ENCODE results near the gene MYO1A. TPM values are rescaled to one million over a fixed set of nuclear protein-coding genes. Genes with fewer than 3 reads are reported as not detected.
"Not testable (repeated sequence)": the region's sequence is repeated elsewhere in the genome, so short reads cannot be mapped to it uniquely, and the experiment has no call there.

Gene MYO1A
- total and polyA plus RNA-seq, 5 donors: 0.02 to 0.43 (median 0.32) TPM; not detected in 1

DNA sequence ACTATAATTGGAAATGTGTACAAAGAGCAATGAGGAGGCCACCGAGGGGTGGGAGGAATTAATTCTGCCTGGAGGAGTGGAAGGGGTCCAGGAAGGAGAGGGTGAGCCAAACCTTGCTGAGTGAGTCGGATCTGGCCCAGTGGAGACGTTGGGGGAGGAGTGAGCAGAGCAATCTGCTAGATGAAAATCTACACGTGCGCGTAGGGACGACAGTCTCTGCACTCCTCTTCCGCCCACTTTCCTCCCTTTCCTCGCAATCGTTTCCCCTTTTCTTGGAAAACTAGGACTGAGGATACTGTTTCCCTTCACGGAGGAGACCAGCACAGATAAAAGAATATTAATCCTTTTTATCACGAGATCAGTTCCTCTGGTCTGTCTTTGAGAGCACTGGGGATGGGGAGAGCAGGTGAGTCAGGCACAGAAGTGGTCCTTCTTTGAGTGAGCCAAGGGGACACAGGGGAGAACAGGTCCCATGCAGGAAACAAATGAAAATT, 36.1 kb upstream of the MYO1A start:
- Histone ChIP-seq H3K27ac (ENCODE audit: low read length) (peak overlapping the region; percentile 96), H3K9me3 (ENCODE audit: control insufficient read depth, low read length) (no peaks in the 10 kb centered on the region), H3K4me1 (ENCODE audit: control insufficient read depth, insufficient read depth, low read length) (peaks cover 3% of the 10 kb centered on the region), H3K27me3 (ENCODE audit: control insufficient read depth, insufficient read depth) (no peaks in the 10 kb centered on the region), H3K4me3 (ENCODE audit: low read length) (peak overlapping the region; percentile 78)
- WGBS: 12% methylated on average over 12 of the region's 12 CpGs
- ATAC-seq (no peak), DNase-seq (peak; percentile 66 to 84 (median 75))
- intact Hi-C loops (cut with DNase I): no loop called here

DNA sequence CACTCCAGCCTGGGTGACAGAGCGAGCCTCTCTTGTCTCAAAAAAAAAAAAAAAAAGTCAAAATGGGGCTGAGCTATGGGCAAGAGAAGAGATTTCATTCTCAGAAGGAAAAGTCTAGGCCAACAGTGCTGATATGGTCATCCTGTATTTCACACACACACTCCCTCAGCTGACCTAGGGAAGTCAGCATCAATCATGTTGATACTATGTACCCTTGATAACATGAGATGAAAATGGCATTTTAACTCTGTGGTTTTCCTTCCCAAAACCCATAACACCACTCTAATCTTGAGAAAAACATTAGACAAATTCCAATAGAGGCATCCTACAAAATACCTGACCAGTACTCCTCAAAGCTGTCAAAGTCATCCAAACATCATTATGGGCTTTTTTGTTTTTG, 30.9 kb upstream of the MYO1A start:
- H3K4me3 ChIP-seq (ENCODE audit: low read length): no peak overlapping the region
- no peaks in the 10 kb centered on the region for H3K27me3 ChIP-seq (ENCODE audit: control insufficient read depth, insufficient read depth)
- H3K4me1 ChIP-seq (ENCODE audit: control insufficient read depth, insufficient read depth, low read length): no peaks in the 10 kb centered on the region
- intact Hi-C loops (cut with DNase I): no loop called here
- no peak for ATAC-seq
- no peaks in the 10 kb centered on the region for H3K9me3 ChIP-seq (ENCODE audit: control insufficient read depth, low read length)
- H3K27ac ChIP-seq (ENCODE audit: low read length): no peak overlapping the region
- 100% methylated on average over 1 of the region's 1 CpG for WGBS
- DNase-seq: no peak

DNA sequence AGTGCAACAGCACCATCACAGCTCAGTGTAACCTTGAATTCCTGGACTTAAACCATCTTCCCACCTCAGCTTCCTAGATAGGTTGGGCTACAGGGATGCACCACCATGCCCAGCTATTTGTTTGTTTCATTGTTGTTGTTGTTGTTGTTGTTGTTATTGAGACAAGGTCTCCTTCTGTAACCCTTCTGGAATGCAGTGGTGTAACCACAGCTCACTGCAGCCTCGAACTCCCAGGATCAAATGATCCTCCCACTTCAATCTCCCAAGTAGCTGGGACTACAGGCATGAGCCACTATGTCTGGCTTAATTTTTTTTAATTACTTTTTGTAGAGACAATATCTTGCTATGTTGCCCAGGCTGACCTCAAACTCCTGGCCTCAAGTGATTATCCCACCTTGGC, 29.9 kb upstream of the MYO1A start:
- DNase-seq: no peak
- intact Hi-C loops (cut with DNase I): loop anchor here in 1 of 4 donors (10.0 kb wide), 1 partner anchor 95 kb away; no protein-coding TSS in a partner anchor
- no peaks in the 10 kb centered on the region for H3K4me1 ChIP-seq (ENCODE audit: control insufficient read depth, insufficient read depth, low read length)
- no peak for ATAC-seq
- no peak overlapping the region for H3K27ac ChIP-seq (ENCODE audit: low read length)
- H3K9me3 ChIP-seq (ENCODE audit: control insufficient read depth, low read length): no peaks in the 10 kb centered on the region
- WGBS: 64% methylated on average over 1 of the region's 1 CpG
- H3K27me3 ChIP-seq (ENCODE audit: control insufficient read depth, insufficient read depth): no peaks in the 10 kb centered on the region
- no peak overlapping the region for H3K4me3 ChIP-seq (ENCODE audit: low read length)

DNA sequence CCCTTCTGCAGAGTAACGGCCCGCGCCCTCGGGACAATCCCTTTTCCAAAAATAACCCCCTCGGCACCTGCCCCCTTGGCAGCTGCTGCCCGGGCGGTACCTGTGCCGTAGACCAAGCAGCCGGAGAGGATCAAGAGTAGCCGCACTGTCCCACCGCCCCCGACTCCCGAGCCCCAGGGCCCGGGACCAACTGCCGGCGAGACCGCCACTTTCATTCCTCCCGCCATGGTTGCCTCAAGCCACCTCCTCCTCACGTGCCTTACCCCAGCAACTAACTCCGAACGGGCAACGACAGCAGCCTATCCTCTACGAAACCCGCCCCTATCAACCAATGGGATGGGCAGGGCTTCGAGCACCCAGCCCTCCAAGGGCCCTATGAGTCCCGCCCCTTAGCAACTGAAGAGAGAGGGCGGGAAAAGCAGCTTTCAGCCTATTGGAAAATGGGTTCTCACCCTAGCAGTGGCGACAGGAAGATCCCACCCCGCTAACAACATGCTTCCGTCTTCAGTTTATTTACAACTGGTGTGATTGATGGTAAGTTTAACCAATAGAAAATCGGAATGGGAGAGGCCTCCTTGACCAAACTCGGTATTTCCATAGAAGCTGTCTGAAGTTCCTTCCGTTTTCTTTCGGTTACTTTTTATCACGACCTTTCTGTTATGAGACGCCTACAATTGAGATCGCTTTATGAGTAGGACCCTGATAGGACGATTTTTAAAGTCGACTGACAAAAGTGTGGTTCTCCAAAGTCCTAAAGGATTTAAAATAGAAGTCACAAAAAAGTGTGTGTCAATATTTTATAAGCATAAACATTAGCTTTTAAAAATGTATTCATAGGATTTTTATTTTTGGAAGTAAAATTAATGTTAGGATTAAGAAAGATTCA, 28.8 kb upstream of the MYO1A start, which contains the start of gene NEMP1:
NEMP1 (minus strand) TSS at position 273 of the 886 bp plus-strand sequence; CDS start at position 227, 46 bp downstream.
- DNase-seq (peak; percentile 95 to 97 (median 97)), ATAC-seq (peak; percentile 100)
- H3K9me3 ChIP-seq (ENCODE audit: control insufficient read depth, low read length): no peaks in the 10 kb centered on the region
- H3K27me3 ChIP-seq (ENCODE audit: control insufficient read depth, insufficient read depth): no peaks in the 10 kb centered on the region
- H3K27ac ChIP-seq (ENCODE audit: low read length): peak within 1 kb of the TSS; percentile 53
- WGBS: under 1% methylated on average over 39 of the region's 39 CpGs
- peak within 1 kb of the TSS; percentile 62 for H3K4me3 ChIP-seq (ENCODE audit: low read length)
- intact Hi-C loops (cut with DNase I): loop anchor here in 1 of 4 donors (10.0 kb wide), 1 partner anchor 96 kb away; no protein-coding TSS in a partner anchor
- no peaks in the 10 kb centered on the region for H3K4me1 ChIP-seq (ENCODE audit: control insufficient read depth, insufficient read depth, low read length)

DNA sequence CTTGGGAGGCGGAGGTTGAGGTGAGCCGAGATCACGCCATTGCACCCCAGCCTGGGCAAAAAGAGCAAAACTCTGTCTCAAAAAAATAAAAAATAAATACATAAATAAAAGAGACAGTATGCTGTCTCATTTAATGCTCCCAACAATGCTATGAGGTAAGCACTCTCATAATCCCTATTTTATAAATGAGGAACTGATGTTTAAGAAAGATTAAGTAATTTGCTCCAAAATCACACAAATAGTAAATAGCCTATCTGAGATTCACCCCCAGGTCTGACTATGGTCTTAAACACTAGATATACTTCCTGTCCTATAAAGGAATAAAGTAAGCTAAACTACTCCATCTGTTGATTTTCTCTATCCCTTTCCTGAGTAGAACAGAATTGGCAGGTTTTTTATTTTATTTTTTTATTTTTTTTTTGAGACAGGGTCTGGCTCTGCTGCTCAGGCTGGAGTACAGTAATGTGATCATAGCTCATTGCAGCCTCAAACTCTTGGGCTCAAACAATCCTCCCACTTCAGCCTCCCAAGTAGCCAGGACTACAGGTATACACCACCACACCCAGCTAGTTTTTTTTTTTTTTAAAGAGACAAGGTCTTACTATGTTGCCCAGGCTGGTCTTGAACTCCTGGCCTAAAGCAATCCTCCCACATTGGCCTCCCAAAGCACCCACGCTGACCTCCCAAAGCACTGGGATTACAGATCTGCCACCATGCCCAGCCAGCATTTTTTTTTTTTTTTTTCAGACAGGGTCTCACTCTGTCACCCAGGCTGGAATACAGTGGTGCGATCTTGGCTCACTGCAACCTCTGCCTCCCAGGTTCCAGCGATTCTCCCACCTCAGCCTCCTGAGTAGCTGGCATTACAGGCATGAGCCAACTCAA, 23.9 kb upstream of the MYO1A start:
- intact Hi-C loops (cut with DNase I): loop anchor here in 1 of 4 donors (10.0 kb wide), 1 partner anchor 101 kb away; no protein-coding TSS in a partner anchor
- H3K4me1 ChIP-seq (ENCODE audit: control insufficient read depth, insufficient read depth, low read length); DNase-seq; H3K4me3 ChIP-seq (ENCODE audit: low read length); H3K27ac ChIP-seq (ENCODE audit: low read length); H3K27me3 ChIP-seq (ENCODE audit: control insufficient read depth, insufficient read depth); H3K9me3 ChIP-seq (ENCODE audit: control insufficient read depth, low read length); ATAC-seq: not testable (repeated sequence)
- WGBS: 98% methylated on average over 6 of the region's 6 CpGs

DNA sequence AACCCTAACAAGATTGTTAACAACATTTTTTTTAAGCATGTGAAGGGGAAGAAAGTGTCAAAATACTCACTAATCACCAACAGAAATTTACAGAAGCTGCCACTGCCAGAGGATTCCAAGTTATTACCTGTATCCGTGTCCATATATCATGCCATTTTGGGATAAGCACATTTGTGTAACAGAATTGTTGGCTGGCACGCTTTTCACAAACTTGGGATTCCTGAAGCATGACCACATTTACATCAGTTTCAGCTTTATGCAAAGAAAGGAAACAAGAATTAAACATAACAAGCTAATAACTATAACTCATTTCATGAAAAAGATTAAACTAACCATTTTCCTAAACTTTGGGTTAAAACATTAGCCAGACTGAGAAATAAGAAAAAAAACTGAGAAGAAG, 22.7 kb upstream of the MYO1A start:
- Histone ChIP-seq H3K9me3 (ENCODE audit: control insufficient read depth, low read length) (no peaks in the 10 kb centered on the region), H3K27ac (ENCODE audit: low read length) (no peak overlapping the region), H3K4me3 (ENCODE audit: low read length) (no peak overlapping the region), H3K27me3 (ENCODE audit: control insufficient read depth, insufficient read depth) (no peaks in the 10 kb centered on the region), H3K4me1 (ENCODE audit: control insufficient read depth, insufficient read depth, low read length) (no peaks in the 10 kb centered on the region)
- ATAC-seq (no peak), DNase-seq (no peak)
- intact Hi-C loops (cut with DNase I): loop anchor here in 1 of 4 donors (10.0 kb wide), 1 partner anchor 102 kb away; no protein-coding TSS in a partner anchor
- WGBS: 75% methylated on average over 2 of the region's 2 CpGs

DNA sequence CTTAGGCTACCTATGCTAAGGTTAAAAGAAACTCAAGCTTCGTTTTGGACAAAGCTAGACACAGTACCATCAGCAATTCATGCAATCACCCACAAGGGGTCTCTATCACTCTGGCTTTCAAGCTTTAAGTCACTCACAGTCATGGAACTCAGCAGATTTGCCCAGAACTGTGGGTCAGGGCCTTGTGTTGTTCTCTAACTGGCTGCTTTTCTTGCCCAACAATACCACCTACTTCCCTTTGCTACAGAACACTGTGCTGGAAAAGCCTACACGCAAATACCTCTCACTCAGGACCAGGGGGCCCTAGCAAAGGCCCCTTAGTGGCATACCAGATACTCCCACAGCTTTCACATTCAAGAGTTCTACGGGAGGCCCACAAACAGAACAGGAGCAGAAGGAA, 19.6 kb upstream of the MYO1A start:
- intact Hi-C loops (cut with DNase I): loop anchor here (1.0 to 10.0 kb wide), 4 partner anchors 43 to 115 kb away; no protein-coding TSS in a partner anchor
- DNase-seq (peak in 2 of 3 donors; percentile 41 to 65), ATAC-seq (peak; percentile 92 to 93)
- no peaks in the 10 kb centered on the region for H3K27me3 ChIP-seq (ENCODE audit: control insufficient read depth, insufficient read depth)
- H3K4me1 ChIP-seq (ENCODE audit: control insufficient read depth, insufficient read depth, low read length): no peaks in the 10 kb centered on the region
- H3K27ac ChIP-seq (ENCODE audit: low read length): peak overlapping the region; percentile 57
- 25% methylated on average over 3 of the region's 3 CpGs for WGBS
- H3K9me3 ChIP-seq (ENCODE audit: control insufficient read depth, low read length): no peaks in the 10 kb centered on the region
- H3K4me3 ChIP-seq (ENCODE audit: low read length): no peak overlapping the region

DNA sequence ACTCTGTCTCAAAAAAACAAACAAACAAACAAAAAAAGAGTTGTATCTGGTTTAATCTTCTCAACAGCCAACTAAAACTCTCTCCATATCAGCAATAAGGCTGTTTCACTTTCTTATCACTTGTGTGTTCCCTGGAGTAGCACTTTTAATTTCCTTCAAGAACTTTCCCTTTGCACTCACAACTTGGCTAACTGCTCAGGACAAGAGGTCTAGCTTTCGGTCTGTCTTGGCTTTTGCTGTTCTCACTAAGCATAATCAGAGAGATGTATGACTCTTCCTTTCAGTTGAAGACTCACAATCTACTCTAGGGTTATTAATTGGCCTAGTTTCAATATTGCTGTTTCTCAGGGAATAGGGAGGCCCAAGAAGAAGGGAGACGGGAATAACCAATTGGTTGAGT, 16.3 kb upstream of the MYO1A start:
- no peak overlapping the region for H3K27ac ChIP-seq (ENCODE audit: low read length)

DNA sequence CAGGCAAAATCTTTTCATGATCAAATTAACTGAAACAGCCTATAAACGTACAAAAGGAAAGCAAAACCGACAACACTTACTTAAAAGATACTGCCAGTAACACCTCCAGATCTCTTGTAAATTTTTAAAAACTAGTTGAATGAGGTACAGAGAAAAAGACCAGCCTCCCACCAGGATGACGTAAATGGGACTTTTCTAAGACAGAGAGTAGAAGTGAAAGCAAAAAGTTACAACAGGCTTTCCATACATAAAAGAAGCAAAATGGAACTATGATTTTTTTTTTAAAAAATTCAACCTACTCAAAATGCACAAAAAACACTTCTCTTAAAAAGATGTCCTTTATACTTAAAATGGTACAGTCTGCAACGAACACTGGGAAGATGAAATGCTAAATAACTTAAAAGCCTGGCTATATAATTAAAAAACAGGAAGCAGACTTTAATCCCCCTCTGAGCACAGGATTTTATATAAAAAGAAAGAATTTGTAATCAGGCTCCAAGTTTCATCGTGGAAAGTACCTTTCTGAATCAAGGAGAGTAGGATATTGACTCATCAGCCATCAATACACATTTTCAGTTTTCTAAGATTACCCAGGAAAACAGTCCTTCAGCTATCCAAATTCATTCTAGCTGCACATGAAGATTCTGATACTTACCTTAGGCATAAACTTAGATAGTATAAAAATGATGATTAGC, 14.2 kb upstream of the MYO1A start:
- H3K9me3 ChIP-seq (ENCODE audit: control insufficient read depth, low read length): no peaks in the 10 kb centered on the region
- DNase-seq: no peak
- ATAC-seq: no peak
- WGBS: 64% methylated on average over 5 of the region's 5 CpGs
- no peaks in the 10 kb centered on the region for H3K27me3 ChIP-seq (ENCODE audit: control insufficient read depth, insufficient read depth)
- intact Hi-C loops (cut with DNase I): loop anchor here in 2 of 4 donors (5.0 to 10.0 kb wide), 2 partner anchors 57 to 121 kb away; partner anchors contain the start of gene ZBTB39 (in 1 of the 2)
- H3K4me1 ChIP-seq (ENCODE audit: control insufficient read depth, insufficient read depth, low read length): no peaks in the 10 kb centered on the region
- H3K27ac ChIP-seq (ENCODE audit: low read length): no peak overlapping the region
- no peak overlapping the region for H3K4me3 ChIP-seq (ENCODE audit: low read length)

More for the DNA sequence above, 16.3 kb upstream of the MYO1A start:
- no peak overlapping the region for H3K4me3 ChIP-seq (ENCODE audit: low read length)
- H3K4me1 ChIP-seq (ENCODE audit: control insufficient read depth, insufficient read depth, low read length): no peaks in the 10 kb centered on the region
- ATAC-seq: peak; percentile 13 to 40
- H3K27me3 ChIP-seq (ENCODE audit: control insufficient read depth, insufficient read depth): no peaks in the 10 kb centered on the region
- no peaks in the 10 kb centered on the region for H3K9me3 ChIP-seq (ENCODE audit: control insufficient read depth, low read length)
- intact Hi-C loops (cut with DNase I): loop anchor here in 2 of 4 donors (5.0 to 10.0 kb wide), 2 partner anchors 116 to 119 kb away; no protein-coding TSS in a partner anchor
- 53% methylated on average over 2 of the region's 2 CpGs for WGBS
- no peak for DNase-seq

DNA sequence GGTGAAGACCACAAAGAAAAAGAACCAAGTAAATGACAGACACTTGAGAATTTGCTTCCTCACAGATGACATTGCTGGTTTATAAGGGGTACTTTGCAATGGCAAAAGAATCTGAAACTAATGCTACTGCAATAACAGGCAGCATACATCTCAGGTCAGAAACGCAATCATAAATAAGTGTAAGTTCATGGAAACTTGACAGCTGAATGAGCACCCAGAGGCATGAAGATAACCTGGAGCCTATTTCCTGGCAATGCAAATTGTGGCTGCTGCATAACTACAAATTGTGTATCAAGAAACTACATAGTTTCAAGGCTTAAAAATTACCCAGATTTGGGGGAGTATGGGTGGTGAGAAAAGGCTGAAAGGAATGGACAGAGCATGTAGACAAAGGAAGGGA, 8.5 kb upstream of the MYO1A start:
- no peak for DNase-seq
- ATAC-seq: no peak
- intact Hi-C loops (cut with DNase I): loop anchor here in 2 of 4 donors (5.0 kb wide), 2 partner anchors 46 to 296 kb away; partner anchors contain the start of gene HSD17B6 (in 1 of the 2)
- no peak overlapping the region for H3K4me3 ChIP-seq (ENCODE audit: low read length)
- no peak overlapping the region for H3K27ac ChIP-seq (ENCODE audit: low read length)
- no peaks in the 10 kb centered on the region for H3K27me3 ChIP-seq (ENCODE audit: control insufficient read depth, insufficient read depth)
- WGBS: 85% methylated on average over 1 of the region's 1 CpG
- H3K4me1 ChIP-seq (ENCODE audit: control insufficient read depth, insufficient read depth, low read length): no peaks in the 10 kb centered on the region
- H3K9me3 ChIP-seq (ENCODE audit: control insufficient read depth, low read length): no peaks in the 10 kb centered on the region

All from right cardiac atrium (tissue), 5 donors.